ENCODE results near the gene THPO. TPM values are rescaled to one million over a fixed set of nuclear protein-coding genes. Genes with fewer than 3 reads are reported as not detected.

THPO gene
- total and polyA plus RNA-seq, 4 donors: 3.9 to 14.4 (median 8.9) TPM

DNA sequence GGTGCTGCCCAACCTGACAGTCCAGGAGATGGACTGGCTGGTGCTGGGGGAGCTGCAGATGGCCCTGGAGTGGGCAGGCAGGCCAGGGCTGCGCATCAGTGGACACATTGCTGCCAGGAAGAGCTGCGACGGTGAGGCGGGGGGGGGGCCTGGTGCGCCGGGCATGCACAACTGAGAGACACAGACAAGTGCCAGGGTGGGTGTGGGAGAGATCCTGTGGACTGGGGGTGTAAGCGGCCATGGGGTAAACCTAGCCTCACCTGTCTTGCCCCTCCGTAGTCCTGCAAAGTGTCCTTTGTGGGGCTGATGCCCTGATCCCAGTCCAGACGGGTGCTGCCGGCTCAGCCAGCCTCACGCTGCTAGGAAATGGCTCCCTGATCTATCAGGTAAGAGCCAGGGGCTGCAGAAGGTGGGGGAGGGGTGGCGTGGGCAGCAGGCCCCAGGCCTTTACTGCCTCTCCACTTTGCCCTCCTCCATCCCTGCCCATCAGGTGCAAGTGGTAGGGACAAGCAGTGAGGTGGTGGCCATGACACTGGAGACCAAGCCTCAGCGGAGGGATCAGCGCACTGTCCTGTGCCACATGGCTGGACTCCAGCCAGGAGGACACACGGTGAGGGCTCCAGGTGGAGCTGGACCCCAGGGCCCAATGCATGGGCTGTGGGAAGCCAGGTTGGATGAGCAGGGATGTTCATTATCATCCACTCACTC lies 5.2 kb upstream of the THPO start:
- TF ChIP-seq, protein P1, sequence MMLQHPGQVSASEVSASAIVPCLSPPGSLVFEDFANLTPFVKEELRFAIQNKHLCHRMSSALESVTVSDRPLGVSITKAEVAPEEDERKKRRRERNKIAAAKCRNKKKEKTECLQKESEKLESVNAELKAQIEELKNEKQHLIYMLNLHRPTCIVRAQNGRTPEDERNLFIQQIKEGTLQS (IDR thresholded peaks at IDR 0.05): no peak
- TF ChIP-seq, protein P2, sequence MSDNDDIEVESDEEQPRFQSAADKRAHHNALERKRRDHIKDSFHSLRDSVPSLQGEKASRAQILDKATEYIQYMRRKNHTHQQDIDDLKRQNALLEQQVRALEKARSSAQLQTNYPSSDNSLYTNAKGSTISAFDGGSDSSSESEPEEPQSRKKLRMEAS (IDR thresholded peaks at IDR 0.05): no peak
- TF ChIP-seq SP1 (IDR thresholded peaks at IDR 0.05): no peak
- TF ChIP-seq EGR1 (IDR thresholded peaks at IDR 0.05; ENCODE audit: low read depth in 2 of 2): no peak
- TF ChIP-seq NR2F2 (IDR thresholded peaks at IDR 0.05): no peak
- TF ChIP-seq, protein P3, sequence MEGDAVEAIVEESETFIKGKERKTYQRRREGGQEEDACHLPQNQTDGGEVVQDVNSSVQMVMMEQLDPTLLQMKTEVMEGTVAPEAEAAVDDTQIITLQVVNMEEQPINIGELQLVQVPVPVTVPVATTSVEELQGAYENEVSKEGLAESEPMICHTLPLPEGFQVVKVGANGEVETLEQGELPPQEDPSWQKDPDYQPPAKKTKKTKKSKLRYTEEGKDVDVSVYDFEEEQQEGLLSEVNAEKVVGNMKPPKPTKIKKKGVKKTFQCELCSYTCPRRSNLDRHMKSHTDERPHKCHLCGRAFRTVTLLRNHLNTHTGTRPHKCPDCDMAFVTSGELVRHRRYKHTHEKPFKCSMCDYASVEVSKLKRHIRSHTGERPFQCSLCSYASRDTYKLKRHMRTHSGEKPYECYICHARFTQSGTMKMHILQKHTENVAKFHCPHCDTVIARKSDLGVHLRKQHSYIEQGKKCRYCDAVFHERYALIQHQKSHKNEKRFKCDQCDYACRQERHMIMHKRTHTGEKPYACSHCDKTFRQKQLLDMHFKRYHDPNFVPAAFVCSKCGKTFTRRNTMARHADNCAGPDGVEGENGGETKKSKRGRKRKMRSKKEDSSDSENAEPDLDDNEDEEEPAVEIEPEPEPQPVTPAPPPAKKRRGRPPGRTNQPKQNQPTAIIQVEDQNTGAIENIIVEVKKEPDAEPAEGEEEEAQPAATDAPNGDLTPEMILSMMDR (IDR thresholded peaks at IDR 0.05; ENCODE audit: low read depth, low read length, missing input control): no peak
- TF ChIP-seq JUND (IDR thresholded peaks at IDR 0.05): no peak
- no peak for TF ChIP-seq TAF1 (conservative IDR thresholded peaks at IDR 0.05)
- TF ChIP-seq, protein P4, sequence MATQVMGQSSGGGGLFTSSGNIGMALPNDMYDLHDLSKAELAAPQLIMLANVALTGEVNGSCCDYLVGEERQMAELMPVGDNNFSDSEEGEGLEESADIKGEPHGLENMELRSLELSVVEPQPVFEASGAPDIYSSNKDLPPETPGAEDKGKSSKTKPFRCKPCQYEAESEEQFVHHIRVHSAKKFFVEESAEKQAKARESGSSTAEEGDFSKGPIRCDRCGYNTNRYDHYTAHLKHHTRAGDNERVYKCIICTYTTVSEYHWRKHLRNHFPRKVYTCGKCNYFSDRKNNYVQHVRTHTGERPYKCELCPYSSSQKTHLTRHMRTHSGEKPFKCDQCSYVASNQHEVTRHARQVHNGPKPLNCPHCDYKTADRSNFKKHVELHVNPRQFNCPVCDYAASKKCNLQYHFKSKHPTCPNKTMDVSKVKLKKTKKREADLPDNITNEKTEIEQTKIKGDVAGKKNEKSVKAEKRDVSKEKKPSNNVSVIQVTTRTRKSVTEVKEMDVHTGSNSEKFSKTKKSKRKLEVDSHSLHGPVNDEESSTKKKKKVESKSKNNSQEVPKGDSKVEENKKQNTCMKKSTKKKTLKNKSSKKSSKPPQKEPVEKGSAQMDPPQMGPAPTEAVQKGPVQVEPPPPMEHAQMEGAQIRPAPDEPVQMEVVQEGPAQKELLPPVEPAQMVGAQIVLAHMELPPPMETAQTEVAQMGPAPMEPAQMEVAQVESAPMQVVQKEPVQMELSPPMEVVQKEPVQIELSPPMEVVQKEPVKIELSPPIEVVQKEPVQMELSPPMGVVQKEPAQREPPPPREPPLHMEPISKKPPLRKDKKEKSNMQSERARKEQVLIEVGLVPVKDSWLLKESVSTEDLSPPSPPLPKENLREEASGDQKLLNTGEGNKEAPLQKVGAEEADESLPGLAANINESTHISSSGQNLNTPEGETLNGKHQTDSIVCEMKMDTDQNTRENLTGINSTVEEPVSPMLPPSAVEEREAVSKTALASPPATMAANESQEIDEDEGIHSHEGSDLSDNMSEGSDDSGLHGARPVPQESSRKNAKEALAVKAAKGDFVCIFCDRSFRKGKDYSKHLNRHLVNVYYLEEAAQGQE (IDR thresholded peaks at IDR 0.05): no peak
- no peak for TF ChIP-seq HNF4G (IDR thresholded peaks at IDR 0.05)
- TF ChIP-seq FOXA1 (IDR thresholded peaks at IDR 0.05): no peak
- no peak for TF ChIP-seq FOXA2 (IDR thresholded peaks at IDR 0.05)
- no peak for TF ChIP-seq YY1 (IDR thresholded peaks at IDR 0.05)
- TF ChIP-seq GABPA (IDR thresholded peaks at IDR 0.05 in 1 of 2, conservative IDR thresholded peaks at IDR 0.05 in 1 of 2): no peak
- no peak for TF ChIP-seq RAD21 (IDR thresholded peaks at IDR 0.05)
- no peak for TF ChIP-seq HNF4A (conservative IDR thresholded peaks at IDR 0.05)
- TF ChIP-seq RXRA (IDR thresholded peaks at IDR 0.05): no peak
- WGBS: 93% methylated on average over 15 of the region's 15 CpGs
- DNase-seq (ENCODE audit: low spot score): no peak
- peaks cover 8 to 42% (median 19%) of the 10 kb centered on the region in 4 donors for H3K36me3 ChIP-seq (ENCODE audit: control insufficient read depth in 4 of 4, insufficient read depth in 3 of 4, low read depth in 1 of 4, low read length in 3 of 4)
- no peaks in the 10 kb centered on the region for H3K27me3 ChIP-seq (ENCODE audit: control insufficient read depth in 4 of 4, insufficient read depth in 4 of 4, low read length in 3 of 4)
- H3K9me3 ChIP-seq (ENCODE audit: control insufficient read depth in 4 of 4, low read length in 3 of 4): no peaks in the 10 kb centered on the region
- peaks cover 3 to 17% (median 10%) of the 10 kb centered on the region in 4 donors for H3K4me1 ChIP-seq (ENCODE audit: control insufficient read depth in 4 of 4, insufficient read depth in 4 of 4, low read length in 3 of 4)
- H3K4me3 ChIP-seq (ENCODE audit: low read depth in 1 of 3, low read length in 3 of 3): no peak overlapping the region
- H3K27ac ChIP-seq (ENCODE audit: low read depth in 1 of 2, low read length in 2 of 2): no peak overlapping the region
- no peak overlapping the region for H3K9ac ChIP-seq (ENCODE audit: low read depth in 1 of 2, low read length in 2 of 2)

Data from liver (tissue), 9 donors.